Measurements from ENCODE around the gene RIPOR3.

DNA sequence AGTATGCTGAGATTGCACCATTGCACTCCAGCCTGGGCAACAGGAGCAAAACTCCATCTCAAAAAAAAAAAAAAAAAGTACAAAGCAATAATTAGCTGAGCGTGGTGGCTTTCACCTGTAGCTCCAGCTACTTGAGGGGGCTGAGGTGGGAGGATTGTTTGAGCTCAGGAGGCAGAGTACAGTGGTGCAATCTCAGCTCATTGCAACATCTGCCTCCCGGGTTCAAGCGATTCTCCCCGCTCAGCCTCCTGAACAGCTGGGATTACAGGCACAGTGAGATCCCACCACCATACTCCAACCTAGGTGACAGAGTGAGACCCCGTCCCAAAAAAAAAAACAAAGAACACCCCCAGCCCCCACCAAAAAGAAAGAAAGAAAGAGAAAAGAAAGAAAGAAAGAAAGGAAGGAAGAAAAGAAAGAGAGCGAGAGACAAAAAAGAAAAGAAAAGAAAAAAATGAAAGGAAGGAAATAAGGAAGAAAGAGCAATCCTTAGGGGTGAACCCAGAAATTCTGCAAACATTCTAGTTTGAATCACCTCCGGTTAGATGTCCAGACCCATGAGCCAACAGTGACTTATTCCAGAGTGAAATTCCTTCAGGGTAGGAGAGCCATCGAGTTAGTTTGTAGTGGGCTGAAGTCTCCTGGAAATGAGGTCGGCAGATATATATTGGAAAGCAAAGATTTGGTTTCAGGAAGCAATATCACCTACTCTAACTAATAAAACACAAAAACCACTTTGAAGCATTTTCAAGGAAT is 3.2 kb upstream of the RIPOR3 start:
- TF ChIP-seq TRIM24 (IDR thresholded peaks at IDR 0.05) (no peak), BHLHE40 (IDR thresholded peaks at IDR 0.05; ENCODE audit: low read length) (no peak), ZNF511 (CRISPR knock-in tag; IDR thresholded peaks at IDR 0.05) (no peak), TBL1XR1 (IDR thresholded peaks at IDR 0.05; ENCODE audit: low read length in 2 of 2) (no peak), EP300 (IDR thresholded peaks at IDR 0.05; ENCODE audit: low read length) (no peak), KLF1 (tag; IDR thresholded peaks at IDR 0.05) (no peak), TEAD4 (IDR thresholded peaks at IDR 0.05; ENCODE audit: low read length) (no peak), TEAD4 (CRISPR knock-in tag; IDR thresholded peaks at IDR 0.05; ENCODE audit: borderline replicate concordance) (no peak), CHD1 (IDR thresholded peaks at IDR 0.05; ENCODE audit: low read length) (no peak), GABPA (tag; conservative IDR thresholded peaks at IDR 0.05; ENCODE audit: low read depth) (no peak), ZNF699 (CRISPR knock-in tag; IDR thresholded peaks at IDR 0.05; ENCODE audit: insufficient replicate concordance) (no peak)
- TF ChIP-seq, protein P1, sequence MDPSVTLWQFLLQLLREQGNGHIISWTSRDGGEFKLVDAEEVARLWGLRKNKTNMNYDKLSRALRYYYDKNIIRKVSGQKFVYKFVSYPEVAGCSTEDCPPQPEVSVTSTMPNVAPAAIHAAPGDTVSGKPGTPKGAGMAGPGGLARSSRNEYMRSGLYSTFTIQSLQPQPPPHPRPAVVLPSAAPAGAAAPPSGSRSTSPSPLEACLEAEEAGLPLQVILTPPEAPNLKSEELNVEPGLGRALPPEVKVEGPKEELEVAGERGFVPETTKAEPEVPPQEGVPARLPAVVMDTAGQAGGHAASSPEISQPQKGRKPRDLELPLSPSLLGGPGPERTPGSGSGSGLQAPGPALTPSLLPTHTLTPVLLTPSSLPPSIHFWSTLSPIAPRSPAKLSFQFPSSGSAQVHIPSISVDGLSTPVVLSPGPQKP (CRISPR knock-in tag; IDR thresholded peaks at IDR 0.05): no peak

All from K562 (cell line).